A673 (cell line): ENCODE data around the gene NFS1.

Source experiments
- EZH2 ChIP-seq: fragments of 200-600 bp; sonication (generic); IDR thresholded peaks from 2 replicates; pipeline ENCODE4 v1.6.1; 2017; ENCODE audit warnings: borderline replicate concordance, low read depth, mild to moderate bottlenecking, mixed read lengths, antibody characterized with exemption, low read length; ENCODE audit not compliant: poor library complexity, severe bottlenecking
- TF ChIP-seq, protein P1 (sequence below): fragments of 300-800, 200-600 bp; sonication (generic); conservative IDR thresholded peaks from 2 replicates; pipeline ENCODE4 v1.5.1; 2017; ENCODE audit warnings: low read depth, mild to moderate bottlenecking, antibody characterized with exemption, low read length, moderate library complexity, mixed read lengths

DNA sequence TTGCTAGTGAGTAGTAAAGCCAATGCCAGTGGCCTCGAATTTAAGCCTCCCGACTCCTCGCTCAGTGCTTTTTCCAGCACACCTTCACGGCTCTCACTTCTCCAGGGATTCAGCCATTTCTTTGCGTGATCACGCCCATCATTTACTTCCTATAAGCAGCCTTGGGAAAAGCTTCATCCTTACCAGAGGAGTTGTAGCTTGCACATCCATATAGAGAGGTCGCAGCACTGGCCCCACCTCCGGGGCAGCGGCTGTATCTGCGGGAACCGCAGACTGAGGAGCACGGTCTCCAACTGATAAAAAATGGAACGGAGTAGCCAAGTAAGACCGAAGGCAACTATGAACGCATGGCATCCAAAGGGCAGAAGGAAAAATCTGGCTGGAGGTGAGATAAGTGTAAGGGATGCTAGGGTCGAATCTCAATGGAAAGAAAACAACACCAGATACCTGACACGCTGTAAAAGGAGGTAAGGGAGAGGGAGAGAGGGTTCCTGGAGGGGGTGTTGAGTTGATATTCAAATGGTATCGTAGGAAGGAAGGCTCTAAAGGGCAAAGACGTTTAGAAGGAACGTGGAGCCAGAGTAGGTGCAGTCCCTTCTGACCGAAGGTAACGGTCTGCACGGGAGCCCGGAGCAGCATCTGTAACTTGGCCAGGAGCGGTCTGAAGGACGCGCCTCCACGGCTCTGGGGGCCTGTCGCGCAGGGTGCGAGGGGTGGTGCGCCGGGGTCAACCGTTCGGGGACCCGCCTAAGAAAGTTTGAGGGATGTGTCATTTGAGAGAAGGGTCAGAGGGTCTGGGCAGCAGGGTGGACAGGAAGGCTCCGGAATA is 640 bp downstream of the NFS1 start:
- TF ChIP-seq, protein P1, sequence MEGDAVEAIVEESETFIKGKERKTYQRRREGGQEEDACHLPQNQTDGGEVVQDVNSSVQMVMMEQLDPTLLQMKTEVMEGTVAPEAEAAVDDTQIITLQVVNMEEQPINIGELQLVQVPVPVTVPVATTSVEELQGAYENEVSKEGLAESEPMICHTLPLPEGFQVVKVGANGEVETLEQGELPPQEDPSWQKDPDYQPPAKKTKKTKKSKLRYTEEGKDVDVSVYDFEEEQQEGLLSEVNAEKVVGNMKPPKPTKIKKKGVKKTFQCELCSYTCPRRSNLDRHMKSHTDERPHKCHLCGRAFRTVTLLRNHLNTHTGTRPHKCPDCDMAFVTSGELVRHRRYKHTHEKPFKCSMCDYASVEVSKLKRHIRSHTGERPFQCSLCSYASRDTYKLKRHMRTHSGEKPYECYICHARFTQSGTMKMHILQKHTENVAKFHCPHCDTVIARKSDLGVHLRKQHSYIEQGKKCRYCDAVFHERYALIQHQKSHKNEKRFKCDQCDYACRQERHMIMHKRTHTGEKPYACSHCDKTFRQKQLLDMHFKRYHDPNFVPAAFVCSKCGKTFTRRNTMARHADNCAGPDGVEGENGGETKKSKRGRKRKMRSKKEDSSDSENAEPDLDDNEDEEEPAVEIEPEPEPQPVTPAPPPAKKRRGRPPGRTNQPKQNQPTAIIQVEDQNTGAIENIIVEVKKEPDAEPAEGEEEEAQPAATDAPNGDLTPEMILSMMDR: no peak
- TF ChIP-seq EZH2: no peak
